GM18520 (cell line): ENCODE measurements around the gene ZNF592.

Experiments
- ATAC-seq: cut with Tn5 transposase; IDR thresholded peaks from one replicate; pipeline ENCODE4 v1.9.1; 2021; ENCODE audit not compliant: unreplicated experiment

Gene ZNF592

DNA sequence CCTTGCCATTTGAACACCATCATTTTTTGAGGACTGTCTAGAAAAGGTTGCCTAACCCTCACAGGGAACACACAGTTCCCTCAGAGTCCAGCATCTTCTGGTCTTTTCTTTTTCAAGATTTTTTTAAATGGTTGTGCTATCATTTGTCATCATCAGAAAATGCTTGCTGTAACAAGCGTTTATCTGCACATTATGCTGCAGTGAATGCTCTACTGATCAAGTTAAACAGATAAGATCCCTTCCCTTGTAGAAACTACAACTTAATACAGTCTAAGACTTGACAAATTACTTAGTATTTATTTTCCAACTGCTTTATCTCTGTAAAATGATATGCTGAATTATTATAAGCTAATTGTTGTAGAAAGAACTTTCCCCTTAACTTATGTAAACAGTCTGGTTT lies 56.8 kb downstream of the ZNF592 start:
- no peak for ATAC-seq

DNA sequence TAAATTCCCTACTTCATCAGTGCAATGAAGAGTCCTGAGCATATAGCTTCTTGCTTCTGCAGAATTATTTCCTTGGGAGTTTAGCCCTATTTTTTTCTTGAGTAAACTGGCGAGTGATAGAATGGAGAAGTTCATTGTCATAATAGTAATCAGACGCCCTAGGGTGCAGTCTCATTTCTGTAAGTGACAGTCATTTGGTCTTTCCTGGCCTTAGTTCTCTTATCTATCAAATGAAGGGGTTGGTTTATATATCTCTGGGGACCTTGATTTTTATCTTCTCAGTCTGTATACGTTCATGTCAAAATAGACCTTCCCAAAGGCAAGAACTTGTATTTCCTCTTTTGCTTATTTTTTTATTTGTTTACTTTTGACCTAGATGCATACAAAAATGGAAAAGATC lies 58.8 kb downstream of the ZNF592 start:
- ATAC-seq: no peak

DNA sequence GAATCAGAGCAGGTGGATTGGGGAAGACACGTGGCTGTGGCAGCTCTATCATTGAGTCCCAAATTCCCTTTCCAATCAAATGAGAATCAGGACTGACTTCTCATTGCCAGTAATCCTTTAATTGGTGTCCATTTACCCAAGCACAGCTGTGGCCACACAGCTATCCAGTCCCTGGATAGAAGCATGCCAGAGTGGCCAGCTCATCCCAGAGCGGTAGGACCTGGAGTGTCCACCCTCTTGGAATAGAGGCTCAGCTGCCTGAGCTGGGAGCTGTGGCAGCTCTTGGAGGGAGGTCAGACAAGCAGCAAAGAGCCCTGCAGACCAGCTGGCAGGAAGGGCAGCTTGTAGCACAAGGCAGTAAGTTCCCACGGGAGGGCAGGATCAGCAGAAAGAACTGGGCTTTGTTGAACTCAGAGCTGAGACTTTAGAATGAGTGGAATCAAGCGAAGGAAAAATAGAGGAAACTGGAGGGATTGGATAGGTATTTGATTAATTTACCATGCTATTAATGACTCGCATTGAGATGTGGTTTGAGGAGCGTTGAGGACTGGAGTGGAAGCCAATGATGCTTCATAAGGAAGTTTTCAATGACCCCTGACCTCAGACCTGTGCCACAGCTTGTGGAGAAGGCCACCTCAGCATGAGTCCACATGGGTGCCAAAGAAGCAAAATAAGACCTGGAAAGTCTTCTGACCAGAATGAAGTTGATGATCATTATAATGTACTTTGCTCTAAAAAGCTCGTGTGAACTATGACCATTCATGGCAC lies 61.9 kb downstream of the ZNF592 start:
- ATAC-seq: no peak

GRCh38 chr15:84811151-84811550 lies 62.8 kb downstream of the ZNF592 start:
- ATAC-seq: no peak

DNA sequence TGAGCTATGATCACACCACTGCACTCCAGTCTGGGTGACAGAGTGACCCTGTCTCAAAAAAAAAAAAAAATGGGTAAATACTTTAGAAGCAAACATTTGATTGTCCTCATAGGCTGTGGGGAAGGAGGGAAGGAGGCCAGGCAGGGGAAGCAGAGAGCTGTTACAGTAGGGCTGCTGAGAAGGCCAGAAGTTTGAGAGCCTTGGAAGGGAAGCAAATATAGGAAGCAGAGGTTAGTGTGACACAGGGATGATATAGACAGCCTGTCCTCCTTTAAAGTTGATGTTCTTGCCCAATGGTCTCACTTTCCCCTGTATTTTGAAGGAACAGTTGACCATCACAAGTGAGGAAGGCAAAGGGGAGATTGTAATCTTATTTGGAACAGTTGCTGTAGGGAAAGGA lies 63.4 kb downstream of the ZNF592 start:
- ATAC-seq: no peak

- no peak for ATAC-seq
Measured at GRCh38 chr15:84812842-84813241, 64.5 kb downstream of the ZNF592 start.

DNA sequence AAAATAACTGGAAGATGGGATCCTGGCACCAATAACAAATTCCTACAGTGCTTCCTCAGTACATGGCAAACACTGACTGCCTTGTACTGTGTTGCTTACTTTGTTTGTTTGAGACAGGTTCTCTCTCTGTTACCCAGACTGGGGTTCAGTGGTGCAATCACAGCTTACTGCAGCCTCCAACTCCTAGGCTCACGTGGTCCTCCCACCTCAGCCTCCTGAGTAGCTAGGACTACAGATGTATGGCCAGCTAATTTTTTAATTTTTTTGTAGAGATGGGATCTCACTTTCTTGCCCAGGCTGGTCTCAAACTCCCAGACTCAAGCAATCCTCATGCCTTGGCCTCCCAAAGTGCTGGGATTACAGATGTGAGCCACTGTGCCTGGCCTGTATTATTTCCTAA lies 65.0 kb downstream of the ZNF592 start:
- ATAC-seq: no peak

DNA sequence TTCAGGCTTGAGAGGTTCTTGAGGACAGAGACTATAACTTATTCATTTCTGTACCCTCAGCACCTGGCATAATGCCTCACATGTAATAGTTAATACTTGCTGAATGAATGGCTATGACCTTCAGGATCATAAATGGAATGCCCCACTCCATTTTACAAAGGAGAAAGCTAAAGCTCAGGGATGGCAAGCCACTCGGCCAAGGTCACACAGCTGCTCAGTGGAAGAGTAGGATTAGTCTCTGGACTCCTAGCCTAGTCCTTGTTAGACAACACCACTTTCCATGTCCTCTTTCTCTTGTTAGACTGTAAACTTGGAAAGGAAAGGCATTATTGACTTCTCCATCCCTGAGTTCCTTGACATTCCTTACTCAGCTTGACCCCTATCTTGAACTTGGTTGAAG lies 65.5 kb downstream of the ZNF592 start:
- ATAC-seq: no peak

DNA sequence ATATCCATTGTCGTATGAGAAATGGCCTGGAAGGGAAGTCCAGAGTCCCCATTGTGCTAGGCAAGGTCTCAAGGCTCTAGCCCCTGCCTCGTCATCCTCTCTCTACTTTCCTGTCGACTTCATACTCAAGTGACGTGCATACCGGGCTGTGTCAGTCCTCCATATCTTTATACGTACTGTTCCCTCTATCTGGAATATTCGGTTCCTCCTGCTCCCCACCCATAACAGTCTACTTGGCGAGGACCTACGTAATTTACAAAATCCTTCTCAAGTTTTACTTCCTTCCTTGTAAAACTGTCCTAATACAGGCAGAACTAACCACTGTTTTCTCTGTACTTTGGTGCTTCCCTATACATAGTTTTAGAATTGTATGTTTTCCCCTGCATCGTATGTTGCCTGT lies 66.5 kb downstream of the ZNF592 start:
- ATAC-seq: no peak

- ATAC-seq: no peak
Measured at GRCh38 chr15:84816694-84817465, 68.5 kb downstream of the ZNF592 start, which contains the start of gene ALPK3. ALPK3 (plus strand) TSS chr15:84817356; CDS start chr15:84817453, 97 bp downstream.

DNA sequence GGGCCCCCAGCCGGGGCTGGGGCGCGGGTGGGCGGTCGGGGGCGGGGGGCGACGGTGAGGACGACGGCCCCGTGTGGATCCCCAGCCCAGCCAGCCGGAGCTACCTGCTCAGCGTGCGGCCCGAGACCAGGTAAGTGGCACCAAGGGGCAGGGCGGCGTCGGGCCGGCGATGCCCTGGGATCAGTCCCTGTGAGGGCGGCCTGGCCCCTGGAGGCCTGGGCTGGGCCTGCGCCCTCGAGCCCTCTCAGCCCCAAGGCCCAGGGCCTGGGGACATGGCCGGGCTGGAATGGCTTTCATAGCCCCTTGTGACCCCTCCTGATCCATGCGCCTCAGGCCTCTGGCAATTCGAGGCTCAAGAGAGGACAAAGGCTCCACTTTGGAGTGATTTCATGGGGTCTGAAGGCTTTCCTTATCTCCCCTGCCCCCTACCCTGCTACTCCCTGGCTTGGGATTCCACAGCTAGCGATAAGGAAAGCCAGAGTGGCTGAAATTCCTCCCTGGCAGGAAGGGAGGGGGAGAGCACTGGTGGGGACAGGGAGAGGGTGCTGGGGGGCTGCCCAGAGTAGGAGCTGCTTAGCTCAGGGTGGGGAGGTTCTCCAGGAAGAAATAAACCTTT lies 69.2 kb downstream of the ZNF592 start:
- ATAC-seq: no peak

DNA sequence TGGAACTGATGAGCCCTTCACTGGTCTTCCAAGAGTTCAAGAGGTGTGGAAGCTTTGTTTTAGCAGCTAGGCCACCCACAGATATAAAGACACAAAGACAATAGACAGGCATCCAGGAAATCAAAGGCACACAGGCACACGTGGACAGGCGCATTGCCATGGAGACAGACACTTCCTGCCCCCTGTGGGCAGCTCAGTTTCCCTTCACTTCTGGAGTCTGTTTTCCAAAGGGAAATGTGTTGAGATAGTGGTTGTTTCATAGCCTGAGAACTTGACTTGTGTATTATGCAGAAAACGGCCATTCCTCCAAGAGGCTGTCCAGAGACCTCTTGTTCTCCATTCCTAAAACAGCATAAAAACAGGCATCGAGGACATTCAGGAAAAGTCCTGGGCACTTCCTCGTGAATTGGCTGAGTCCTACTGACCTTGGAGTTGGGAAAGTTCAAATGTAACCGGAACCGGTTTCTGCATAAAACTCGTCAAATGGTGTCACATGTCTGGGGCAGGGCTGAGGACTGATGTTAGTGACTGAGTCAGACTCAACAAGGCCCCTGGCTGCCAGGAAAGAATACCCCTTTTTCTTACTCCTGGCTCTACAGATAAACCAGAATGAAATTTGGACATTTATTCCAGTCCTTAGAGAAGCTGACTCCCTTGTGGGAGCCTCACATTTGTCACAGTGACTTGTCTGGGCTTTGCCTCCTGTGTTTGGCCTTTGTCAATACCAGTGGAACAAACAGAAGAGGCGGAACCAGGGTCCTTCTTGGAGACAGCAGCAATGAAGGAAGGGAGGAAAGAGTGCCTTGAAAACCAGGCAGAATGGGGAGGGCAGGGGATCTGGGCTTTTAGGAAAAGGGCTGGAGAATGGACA lies 70.1 kb downstream of the ZNF592 start:
- no peak for ATAC-seq

GRCh38 chr15:84819291-84819768 lies 70.9 kb downstream of the ZNF592 start:
- ATAC-seq: no peak

DNA sequence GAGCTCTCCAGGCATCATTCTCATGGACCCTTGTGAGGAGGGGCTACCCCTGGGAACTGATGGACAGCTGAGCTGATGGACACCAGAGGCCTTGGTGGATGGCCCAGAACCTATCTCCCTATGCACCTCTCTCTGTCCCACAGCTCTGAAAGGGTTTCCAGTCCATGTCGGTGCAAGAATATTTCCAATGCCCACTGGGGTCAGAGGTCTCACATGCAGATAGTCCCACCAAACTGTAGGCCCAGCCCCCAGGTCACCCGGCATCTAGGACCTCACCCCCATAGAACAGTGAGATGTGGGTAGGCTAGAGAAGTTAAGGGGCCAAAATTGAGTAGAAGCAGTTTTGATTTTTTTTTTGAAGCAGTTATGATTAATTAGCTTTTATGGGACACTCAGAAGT lies 71.4 kb downstream of the ZNF592 start:
- no peak for ATAC-seq

GRCh38 chr15:84821501-84822021 lies 73.2 kb downstream of the ZNF592 start:
- no peak for ATAC-seq

- ATAC-seq: no peak
Measured at GRCh38 chr15:84822653-84823281, 74.4 kb downstream of the ZNF592 start.

DNA sequence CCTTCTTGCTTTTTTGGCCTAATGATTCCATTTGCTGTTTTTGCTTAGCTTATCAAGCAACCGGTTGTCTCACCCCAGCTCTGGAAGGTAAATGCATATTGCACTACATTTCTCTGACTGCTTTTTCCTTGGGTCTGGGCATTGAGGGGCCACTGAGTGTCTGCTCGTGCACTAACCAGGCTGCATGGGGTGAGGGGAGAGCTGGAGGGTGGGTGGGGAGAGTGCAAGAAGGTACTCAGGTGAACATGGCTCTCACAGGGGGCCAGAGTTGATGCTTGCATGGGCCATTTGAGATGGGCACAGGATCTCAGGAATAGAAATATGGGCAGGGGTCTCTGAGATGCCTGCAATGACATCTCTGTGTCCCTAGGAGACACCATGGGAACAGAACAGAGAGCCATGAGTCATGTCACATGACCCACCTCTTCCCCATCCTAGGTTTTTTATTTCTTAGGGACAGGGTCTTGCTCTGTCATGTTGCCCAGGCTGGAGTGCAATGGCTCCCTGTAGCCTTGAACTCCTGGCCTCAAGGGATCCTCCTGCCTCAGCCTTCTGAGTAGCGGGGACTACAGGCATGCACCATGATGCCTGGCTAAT lies 75.0 kb downstream of the ZNF592 start:
- no peak for ATAC-seq

DNA sequence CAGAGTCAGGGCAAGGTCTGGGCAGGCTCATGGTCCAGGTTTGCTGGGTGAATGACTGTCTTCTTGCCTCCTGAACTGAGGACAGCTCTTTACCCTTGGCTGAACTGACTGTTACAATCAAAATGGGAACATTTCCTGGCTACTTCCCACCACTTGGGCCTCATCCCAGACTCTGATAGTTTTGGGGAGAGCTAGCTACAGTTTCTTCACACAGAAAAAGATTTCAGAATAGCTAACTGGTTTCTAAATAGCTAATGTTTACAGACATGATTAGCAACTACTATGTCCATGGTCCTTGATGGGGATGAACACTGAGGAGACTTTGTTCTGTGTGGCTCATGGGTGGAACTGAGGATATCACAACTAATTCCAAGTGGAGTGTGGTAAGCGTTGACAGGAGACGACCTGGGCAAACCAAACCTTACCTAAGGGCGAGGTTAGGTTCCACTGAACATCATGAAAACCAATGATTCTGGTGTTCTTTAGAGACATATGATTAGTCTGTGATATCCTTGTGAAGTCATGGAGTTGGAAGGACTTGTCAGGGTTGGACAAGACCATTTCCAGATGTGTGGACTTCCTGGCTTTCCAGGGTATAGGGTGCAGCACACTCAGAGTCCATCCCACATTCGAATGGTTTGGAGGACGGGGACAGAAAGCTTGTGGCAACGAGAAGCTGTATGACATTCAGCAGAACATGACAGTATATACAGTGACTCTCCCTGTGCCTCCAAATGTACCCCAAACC lies 76.0 kb downstream of the ZNF592 start:
- ATAC-seq: no peak

DNA sequence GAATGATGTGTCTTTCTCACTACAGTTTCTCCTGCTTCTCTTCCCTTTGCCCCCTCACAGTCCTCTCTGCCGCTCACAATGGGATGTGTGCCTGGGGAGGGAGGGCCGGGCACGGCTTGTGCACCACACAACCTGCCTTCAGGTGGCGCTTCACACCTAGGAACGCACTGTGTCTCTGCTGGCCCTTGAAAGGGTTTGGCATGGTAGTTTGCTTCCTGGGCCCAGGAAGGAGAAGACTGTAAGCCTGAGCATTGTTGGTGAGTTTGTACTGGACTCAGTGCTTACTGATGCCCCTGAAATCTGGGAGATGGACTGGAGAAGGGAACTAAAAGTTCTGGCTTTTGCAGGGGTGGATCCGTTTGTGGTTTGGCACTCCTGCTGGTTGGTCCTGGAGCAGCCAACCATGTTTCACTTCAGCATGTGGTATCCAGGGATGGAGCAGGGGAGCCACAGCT lies 78.0 kb downstream of the ZNF592 start:
- no peak for ATAC-seq
